ENCODE data around the gene SLC2A13. TPM values are rescaled to one million over a fixed set of nuclear protein-coding genes. Genes with fewer than 3 reads are reported as not detected.
"Not testable (repeated sequence)": the region's sequence is repeated elsewhere in the genome, so short reads cannot be mapped to it uniquely, and the experiment has no call there.

The SLC2A13 gene
- polyA plus RNA-seq, 3 donors from 2014 or later = 1.8 to 5.9 TPM; not detected in 1

DNA sequence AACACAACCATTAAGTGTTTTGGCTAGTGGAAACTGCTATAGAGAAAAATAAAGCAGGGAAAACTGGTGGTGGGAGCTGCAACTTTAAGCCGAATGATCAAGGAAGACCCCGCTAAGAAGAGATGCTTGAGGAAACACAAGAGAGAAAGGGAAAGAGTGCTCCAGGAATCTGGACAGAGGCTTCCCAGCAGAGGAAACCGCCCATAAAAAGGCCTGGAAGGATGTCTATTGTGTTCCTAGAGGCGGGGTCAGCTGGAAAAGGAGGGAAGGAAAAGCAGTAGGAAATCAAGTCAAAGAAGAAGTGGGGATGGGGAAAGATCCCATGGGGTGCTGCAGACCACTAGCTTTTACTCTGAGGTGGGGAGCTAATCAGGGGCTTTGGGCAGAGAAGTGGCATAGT is 12.4 kb downstream of the SLC2A13 start:
- Mint-ChIP-seq H3K36me3 (no peaks in the 10 kb centered on the region), H3K27me3 (ENCODE audit: low read depth in 3 of 3) (peaks cover 0 to 4% (median 1%) of the 10 kb centered on the region in 3 donors), H3K4me3 (no peak overlapping the region), H3K27ac (no peak overlapping the region), H3K4me1 (peaks cover 2 to 5% of the 10 kb centered on the region in 2 donors), H3K9me3 (no peaks in the 10 kb centered on the region)
- DNase-seq = no peak

DNA sequence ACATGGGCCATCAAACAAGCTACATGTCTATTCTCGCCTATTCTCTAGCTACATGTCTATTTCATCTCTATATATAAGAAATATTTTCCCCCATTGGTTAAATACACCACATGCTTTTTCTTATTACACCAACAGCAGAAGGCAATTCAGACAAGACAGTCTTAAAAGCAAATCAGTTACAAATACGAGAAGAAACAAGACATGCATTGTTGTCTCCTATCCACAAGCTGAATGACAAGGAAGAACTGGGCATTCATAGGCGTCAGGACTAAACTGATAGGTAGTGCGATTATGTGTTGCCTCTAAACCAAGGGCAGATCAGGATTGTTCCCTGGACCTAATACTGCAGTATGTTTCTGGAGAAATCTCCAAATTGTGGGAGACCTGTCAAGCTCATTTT is 19.4 kb downstream of the SLC2A13 start:
- H3K9me3 Mint-ChIP-seq = no peaks in the 10 kb centered on the region
- H3K27me3 Mint-ChIP-seq (ENCODE audit: low read depth in 3 of 3) = peaks cover 0 to 4% (median 0%) of the 10 kb centered on the region in 3 donors
- no peak overlapping the region for H3K27ac Mint-ChIP-seq
- H3K36me3 Mint-ChIP-seq = peaks cover 0 to 12% (median 7%) of the 10 kb centered on the region in 3 donors
- peaks cover 6 to 14% of the 10 kb centered on the region in 2 donors for H3K4me1 Mint-ChIP-seq
- DNase-seq = no peak
- H3K4me3 Mint-ChIP-seq = no peak overlapping the region

DNA sequence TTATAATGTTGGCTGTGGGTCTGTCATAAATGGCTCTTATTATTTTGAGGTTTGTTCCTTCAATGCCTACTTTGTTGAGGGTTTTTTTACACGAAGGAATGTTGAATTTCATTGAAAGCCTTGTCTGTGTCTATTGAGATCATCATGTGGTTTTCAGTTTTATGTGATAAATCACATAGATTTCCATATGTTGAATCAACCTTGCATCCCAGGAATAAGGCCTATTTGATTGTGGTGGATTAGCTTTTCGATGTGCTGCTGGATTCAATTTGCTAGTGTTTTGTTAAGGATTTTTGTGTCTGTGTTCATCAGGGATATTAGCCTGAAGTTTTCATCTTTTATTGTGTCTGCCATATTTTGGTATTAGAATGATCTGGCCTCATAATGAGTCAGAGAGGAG is 27.6 kb downstream of the SLC2A13 start:
- no peaks in the 10 kb centered on the region for H3K27me3 Mint-ChIP-seq (ENCODE audit: low read depth in 3 of 3)
- H3K4me3 Mint-ChIP-seq = no peak overlapping the region
- H3K4me1 Mint-ChIP-seq = no peaks in the 10 kb centered on the region
- peaks cover 0 to 6% (median under 1%) of the 10 kb centered on the region in 6 donors for H3K9me3 Mint-ChIP-seq
- H3K27ac Mint-ChIP-seq = no peak overlapping the region
- peaks cover 5 to 6% (median 6%) of the 10 kb centered on the region in 3 donors for H3K36me3 Mint-ChIP-seq
- no peak for DNase-seq

DNA sequence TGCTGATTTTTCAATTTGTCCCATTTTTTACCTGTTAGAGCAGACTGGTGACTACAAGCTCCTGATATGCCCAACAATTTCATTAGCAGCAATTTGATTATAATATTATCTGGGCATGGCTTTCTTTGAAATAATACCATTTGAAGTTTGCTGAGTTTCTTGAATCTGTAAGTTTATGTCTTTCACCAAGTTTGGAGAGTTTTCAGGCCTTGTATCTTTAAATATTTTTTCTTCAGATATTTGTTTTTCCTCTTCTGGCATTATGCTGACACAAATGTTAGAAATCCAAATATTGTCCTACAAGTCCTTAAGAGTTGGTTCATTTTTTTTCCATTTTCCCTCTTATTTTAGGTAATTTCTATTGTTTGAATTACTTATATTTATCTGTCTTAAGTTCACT is 30.4 kb downstream of the SLC2A13 start:
- Mint-ChIP-seq H3K4me1 (no peaks in the 10 kb centered on the region), H3K27me3 (ENCODE audit: low read depth in 3 of 3) (no peaks in the 10 kb centered on the region), H3K36me3 (no peaks in the 10 kb centered on the region), H3K27ac (no peak overlapping the region), H3K9me3 (peaks cover 0 to 6% (median under 1%) of the 10 kb centered on the region in 6 donors), H3K4me3 (no peak overlapping the region)
- DNase-seq = no peak

DNA sequence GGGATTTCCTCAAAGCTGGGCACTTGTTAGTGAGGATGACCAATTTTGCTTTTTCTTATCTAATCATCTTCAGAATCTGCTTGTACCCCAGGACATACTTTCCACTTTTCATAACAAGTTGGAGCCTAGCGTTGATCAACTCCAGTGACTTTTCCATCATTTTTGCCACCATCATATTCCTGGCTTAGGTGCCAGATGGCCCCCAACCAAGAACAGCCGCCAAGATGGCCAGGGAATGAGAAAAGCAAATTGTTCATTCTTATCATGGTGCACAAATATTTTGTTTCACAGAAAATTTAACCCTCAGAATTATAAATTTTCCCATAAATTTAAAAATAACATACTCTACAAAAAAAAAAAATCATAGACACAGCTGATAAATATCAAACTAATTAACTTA is 37.5 kb downstream of the SLC2A13 start:
- DNase-seq = no peak
- Mint-ChIP-seq H3K9me3 (no peaks in the 10 kb centered on the region), H3K4me1 (no peaks in the 10 kb centered on the region), H3K36me3 (no peaks in the 10 kb centered on the region), H3K4me3 (no peak overlapping the region), H3K27me3 (ENCODE audit: low read depth in 3 of 3) (peaks cover 0 to 1% (median 0%) of the 10 kb centered on the region in 3 donors), H3K27ac (no peak overlapping the region)

DNA sequence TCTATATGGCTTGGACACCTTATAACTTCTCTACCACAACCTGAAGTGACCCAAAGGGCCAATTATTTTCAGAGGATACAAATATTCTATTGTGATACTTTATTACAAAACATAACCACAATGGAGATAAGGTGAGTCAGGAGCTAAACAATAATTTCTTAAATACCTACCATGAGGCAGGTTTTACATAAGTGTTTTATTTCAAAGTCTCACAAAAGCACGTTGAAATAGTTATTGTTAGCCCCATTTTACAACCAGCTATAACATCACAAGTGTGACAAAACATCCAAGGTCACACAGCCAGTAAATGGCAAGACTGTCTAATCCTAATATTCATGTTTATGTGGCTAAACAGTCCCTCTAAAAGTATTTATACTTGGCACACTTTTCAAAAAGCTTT is 40.2 kb downstream of the SLC2A13 start:
- no peak for DNase-seq
- Mint-ChIP-seq H3K4me3 (no peak overlapping the region), H3K36me3 (no peaks in the 10 kb centered on the region), H3K9me3 (no peaks in the 10 kb centered on the region), H3K27me3 (ENCODE audit: low read depth in 3 of 3) (peaks cover 0 to 1% (median 0%) of the 10 kb centered on the region in 3 donors), H3K4me1 (no peaks in the 10 kb centered on the region), H3K27ac (no peak overlapping the region)

DNA sequence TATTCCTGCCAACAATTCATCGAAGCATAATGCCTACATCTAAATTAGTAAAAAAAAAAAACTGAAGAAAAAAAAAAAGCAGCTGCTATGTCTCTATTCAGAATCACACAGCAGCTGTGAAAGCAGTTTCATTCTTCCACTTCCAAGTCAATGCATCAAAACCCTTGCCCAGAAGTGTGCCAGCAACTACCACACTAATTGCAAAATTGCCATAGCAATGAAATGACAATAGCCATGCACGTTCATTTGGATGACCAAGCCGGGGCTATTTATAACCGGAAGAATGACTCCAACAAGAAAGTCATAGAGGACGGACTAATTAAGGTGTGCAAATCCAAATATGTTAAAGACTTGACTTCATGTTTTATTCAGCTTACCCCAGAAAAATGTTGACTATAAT is 42.5 kb downstream of the SLC2A13 start:
- no peaks in the 10 kb centered on the region for H3K36me3 Mint-ChIP-seq
- no peaks in the 10 kb centered on the region for H3K4me1 Mint-ChIP-seq
- H3K27me3 Mint-ChIP-seq (ENCODE audit: low read depth in 3 of 3) = peaks cover 0 to 1% (median 0%) of the 10 kb centered on the region in 3 donors
- H3K9me3 Mint-ChIP-seq = no peaks in the 10 kb centered on the region
- no peak overlapping the region for H3K27ac Mint-ChIP-seq
- no peak overlapping the region for H3K4me3 Mint-ChIP-seq
- DNase-seq = no peak

DNA sequence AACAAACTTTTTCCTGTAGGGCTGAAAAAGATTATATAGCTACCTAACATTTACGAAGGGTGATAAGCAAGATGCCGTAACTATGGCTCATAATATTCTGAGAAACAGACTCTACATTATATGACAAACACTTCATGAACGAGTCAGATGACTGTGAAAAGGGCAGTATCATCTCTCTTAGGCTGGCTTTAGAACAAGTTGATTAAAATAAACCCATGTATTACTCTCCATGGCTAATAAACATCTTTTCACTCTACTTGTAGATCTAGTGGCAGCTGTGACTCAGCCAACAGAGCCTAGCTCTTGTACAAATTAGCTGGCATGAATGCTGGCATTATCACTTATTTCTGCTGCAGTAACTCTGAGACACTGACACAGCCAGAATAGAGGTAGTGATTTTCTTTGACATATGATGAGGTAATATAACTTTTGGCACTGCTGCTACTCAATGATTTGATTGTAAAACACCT is 47.1 kb downstream of the SLC2A13 start:
- no peaks in the 10 kb centered on the region for H3K4me1 Mint-ChIP-seq
- no peaks in the 10 kb centered on the region for H3K27me3 Mint-ChIP-seq (ENCODE audit: low read depth in 3 of 3)
- H3K9me3 Mint-ChIP-seq = no peaks in the 10 kb centered on the region
- no peak overlapping the region for H3K4me3 Mint-ChIP-seq
- no peaks in the 10 kb centered on the region for H3K36me3 Mint-ChIP-seq
- no peak overlapping the region for H3K27ac Mint-ChIP-seq
- DNase-seq = no peak

DNA sequence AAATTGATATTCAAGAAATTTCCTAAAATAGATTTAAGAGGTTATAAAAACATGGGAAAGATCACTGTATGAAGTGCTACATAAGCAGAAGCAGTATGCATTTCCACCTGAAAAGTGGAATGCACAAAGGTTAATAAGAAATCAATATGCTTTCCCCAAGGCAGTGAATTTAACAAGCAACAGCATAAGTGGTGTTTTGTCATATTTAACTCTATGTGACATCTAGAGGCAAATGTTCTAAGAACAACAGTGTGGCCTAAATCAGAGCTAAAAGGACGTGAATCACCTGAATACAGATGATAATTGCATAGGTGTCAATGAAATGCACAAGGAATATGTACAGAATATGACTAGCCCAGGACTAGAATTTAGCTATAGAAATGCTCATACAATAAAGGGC is 49.5 kb downstream of the SLC2A13 start:
- H3K27me3 Mint-ChIP-seq (ENCODE audit: low read depth in 3 of 3) = no peaks in the 10 kb centered on the region
- no peak for DNase-seq
- no peaks in the 10 kb centered on the region for H3K9me3 Mint-ChIP-seq
- H3K27ac Mint-ChIP-seq = no peak overlapping the region
- H3K36me3 Mint-ChIP-seq = no peaks in the 10 kb centered on the region
- no peak overlapping the region for H3K4me3 Mint-ChIP-seq
- no peaks in the 10 kb centered on the region for H3K4me1 Mint-ChIP-seq

DNA sequence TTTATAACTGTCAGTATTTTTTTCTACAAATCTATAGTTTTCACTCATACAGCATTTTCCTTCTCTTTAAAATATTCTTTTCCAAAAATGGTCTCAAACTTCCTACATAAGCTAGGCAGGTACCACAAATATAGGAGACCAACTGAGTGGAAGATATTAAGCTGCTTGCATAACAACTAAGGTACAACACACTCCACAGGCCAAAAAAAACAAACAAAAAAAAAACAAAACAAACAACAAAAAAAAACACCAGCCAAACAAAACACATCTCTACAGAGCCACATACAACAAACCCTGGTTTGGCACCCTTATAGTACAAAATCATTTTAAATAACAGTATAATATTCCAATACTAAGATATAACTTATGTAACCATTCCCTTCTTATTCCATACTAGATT is 50.1 kb downstream of the SLC2A13 start:
- H3K9me3 Mint-ChIP-seq = no peaks in the 10 kb centered on the region
- H3K4me3 Mint-ChIP-seq = no peak overlapping the region
- no peaks in the 10 kb centered on the region for H3K27me3 Mint-ChIP-seq (ENCODE audit: low read depth in 3 of 3)
- no peak for DNase-seq
- H3K36me3 Mint-ChIP-seq = no peaks in the 10 kb centered on the region
- H3K27ac Mint-ChIP-seq = no peak overlapping the region
- no peaks in the 10 kb centered on the region for H3K4me1 Mint-ChIP-seq

DNA sequence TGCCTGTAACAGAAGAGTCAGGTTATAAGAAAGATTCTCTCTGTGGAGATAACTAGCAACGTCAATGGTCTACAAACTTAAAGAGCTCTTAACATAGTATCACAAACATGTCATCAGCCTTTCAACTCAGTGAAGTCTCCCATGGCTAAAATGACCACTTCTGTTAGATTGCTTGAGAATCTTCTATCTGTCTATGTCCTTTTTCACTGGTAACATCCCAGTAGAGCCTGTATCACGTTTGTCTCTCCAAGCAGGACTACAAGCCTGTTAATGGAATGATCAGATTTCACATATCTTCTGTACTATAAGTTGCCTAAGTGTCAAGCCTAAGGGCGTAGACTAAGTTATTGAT is 50.7 kb downstream of the SLC2A13 start:
- no peak overlapping the region for H3K27ac Mint-ChIP-seq
- H3K9me3 Mint-ChIP-seq = no peaks in the 10 kb centered on the region
- H3K4me3 Mint-ChIP-seq = no peak overlapping the region

DNA sequence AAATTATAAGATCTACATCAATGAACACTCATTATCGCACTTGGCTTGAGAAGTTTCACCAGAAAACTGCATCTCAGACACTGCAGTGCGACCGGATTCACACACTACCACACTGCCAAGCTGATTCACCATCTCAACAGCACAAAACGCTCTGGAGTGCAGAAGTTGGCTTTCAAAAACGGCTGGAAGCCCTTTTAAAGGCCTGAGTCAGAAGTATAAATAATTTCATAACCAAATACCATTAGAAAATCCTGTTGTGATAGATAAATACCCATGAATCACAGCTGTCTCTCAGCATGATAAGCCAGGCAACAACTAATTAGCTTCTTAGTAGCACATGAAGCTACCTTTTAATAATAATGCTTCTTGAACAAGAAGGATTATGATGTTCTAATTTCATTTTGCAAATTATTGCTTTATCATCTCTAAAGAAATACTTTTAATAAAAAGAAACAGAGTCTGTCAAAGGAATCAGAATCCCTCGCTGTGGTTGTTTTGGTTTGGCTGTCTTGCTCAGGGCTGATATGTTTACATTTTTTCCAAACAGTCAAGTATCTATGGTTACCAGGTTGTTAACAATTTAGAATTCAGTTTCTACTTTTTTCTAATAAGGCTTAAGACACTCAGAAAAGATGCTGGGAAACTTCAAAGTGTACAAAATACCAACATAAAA is 51.2 kb downstream of the SLC2A13 start:
- H3K27ac Mint-ChIP-seq = no peak overlapping the region

More for the DNA sequence above, 50.7 kb downstream of the SLC2A13 start:
- Mint-ChIP-seq H3K27me3 (ENCODE audit: low read depth in 3 of 3) (no peaks in the 10 kb centered on the region), H3K4me1 (no peaks in the 10 kb centered on the region), H3K36me3 (no peaks in the 10 kb centered on the region)
- no peak for DNase-seq

DNA sequence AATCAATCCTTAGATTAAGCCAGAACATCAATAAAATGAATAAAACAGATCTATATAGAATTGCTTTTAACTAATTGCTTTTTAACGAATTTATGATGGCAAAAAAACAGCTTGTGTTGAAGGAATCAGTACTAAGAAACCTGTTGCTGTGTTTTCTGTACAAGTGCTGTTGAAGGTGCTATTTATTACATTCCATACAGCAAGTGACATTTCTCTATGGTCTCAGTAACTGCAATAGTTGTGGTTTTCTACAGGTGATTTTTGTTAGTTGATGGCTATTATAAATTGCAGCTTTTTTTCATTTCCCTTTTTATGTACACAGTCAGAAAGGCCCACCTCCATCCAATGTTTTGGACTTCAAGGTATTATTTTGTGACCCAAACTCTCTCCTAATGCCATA is 56.6 kb downstream of the SLC2A13 start:
- Mint-ChIP-seq H3K9me3 (no peaks in the 10 kb centered on the region), H3K27ac (no peak overlapping the region), H3K36me3 (no peaks in the 10 kb centered on the region), H3K27me3 (ENCODE audit: low read depth in 3 of 3) (no peaks in the 10 kb centered on the region), H3K4me3 (no peak overlapping the region), H3K4me1 (no peaks in the 10 kb centered on the region)
- no peak for DNase-seq

More for the DNA sequence above, 51.2 kb downstream of the SLC2A13 start:
- Mint-ChIP-seq H3K4me1 (no peaks in the 10 kb centered on the region), H3K4me3 (no peak overlapping the region), H3K27me3 (ENCODE audit: low read depth in 3 of 3) (no peaks in the 10 kb centered on the region), H3K9me3 (no peaks in the 10 kb centered on the region), H3K36me3 (no peaks in the 10 kb centered on the region)
- DNase-seq = no peak

DNA sequence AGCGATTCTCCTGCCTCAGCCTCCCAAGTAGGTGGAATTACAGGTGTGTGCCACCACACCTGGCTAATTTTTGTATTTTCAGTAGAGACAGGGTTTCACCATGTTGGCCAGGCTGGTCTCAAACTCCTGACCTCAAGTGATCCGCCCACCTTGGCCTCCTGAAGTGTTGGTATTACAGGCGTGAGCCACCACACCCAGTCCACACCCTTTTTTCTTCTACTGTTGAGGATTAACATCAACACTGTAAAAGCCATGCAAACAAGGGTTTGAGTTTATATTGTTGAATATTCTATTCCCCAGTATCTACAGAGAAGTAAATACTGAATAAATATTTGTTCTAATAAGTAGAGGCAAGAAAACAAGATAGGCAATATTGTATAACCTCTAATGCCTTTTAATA is 58.9 kb downstream of the SLC2A13 start:
- H3K4me3 Mint-ChIP-seq; H3K9me3 Mint-ChIP-seq; H3K27me3 Mint-ChIP-seq (ENCODE audit: low read depth in 3 of 3); H3K27ac Mint-ChIP-seq; DNase-seq; H3K36me3 Mint-ChIP-seq; H3K4me1 Mint-ChIP-seq: not testable (repeated sequence)

DNA sequence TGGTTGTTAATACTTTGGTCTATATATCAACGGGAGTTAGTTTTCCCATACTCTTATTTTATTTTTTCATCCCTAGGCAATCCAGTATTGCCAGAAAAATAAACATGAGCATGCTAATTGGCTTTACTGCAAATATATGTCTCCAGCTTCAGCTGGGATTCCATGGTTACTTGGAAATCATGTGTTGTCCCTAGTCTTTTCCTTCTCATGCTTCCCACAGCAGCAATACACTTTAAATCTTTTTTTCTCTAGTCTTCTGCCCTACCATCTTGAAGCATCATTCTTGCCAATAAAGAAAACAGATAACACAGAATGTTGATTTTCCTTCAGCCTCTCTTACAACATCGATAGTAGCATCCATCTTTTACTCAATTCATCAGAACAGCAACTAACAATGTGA is 60.2 kb downstream of the SLC2A13 start:
- no peak for DNase-seq
- Mint-ChIP-seq H3K27me3 (ENCODE audit: low read depth in 3 of 3) (peaks cover 0 to 3% (median 2%) of the 10 kb centered on the region in 3 donors), H3K27ac (no peak overlapping the region), H3K36me3 (peaks cover 3 to 4% (median 3%) of the 10 kb centered on the region in 3 donors), H3K4me1 (no peaks in the 10 kb centered on the region), H3K9me3 (no peaks in the 10 kb centered on the region), H3K4me3 (no peak overlapping the region)

All from immature natural killer cell (primary cell).